ENCODE data around the gene CLCN6.

Gene CLCN6

GRCh38 chr1:11858158-11858557, 52.2 kb downstream of the CLCN6 start:
- H3K27ac ChIP-seq = no peak overlapping the region
- no peak overlapping the region for H2AFZ ChIP-seq (ENCODE audit: low read depth)
- no peaks in the 10 kb centered on the region for H3K4me1 ChIP-seq (ENCODE audit: low read depth, poor library complexity, severe bottlenecking)
- H3K4me2 ChIP-seq = no peak overlapping the region
- no peak overlapping the region for H3K9ac ChIP-seq
- H3K36me3 ChIP-seq (ENCODE audit: insufficient read depth) = no peaks in the 10 kb centered on the region
- H3K79me2 ChIP-seq (ENCODE audit: insufficient read depth, low read depth) = no peaks in the 10 kb centered on the region
- no peak overlapping the region for H3K4me3 ChIP-seq (IDR thresholded peaks at IDR 0.05; ENCODE audit: insufficient read depth, low read depth, low read length)
- peaks cover 89% of the 10 kb centered on the region for H3K27me3 ChIP-seq (ENCODE audit: insufficient read depth, low read depth)
- TF ChIP-seq, protein P1, sequence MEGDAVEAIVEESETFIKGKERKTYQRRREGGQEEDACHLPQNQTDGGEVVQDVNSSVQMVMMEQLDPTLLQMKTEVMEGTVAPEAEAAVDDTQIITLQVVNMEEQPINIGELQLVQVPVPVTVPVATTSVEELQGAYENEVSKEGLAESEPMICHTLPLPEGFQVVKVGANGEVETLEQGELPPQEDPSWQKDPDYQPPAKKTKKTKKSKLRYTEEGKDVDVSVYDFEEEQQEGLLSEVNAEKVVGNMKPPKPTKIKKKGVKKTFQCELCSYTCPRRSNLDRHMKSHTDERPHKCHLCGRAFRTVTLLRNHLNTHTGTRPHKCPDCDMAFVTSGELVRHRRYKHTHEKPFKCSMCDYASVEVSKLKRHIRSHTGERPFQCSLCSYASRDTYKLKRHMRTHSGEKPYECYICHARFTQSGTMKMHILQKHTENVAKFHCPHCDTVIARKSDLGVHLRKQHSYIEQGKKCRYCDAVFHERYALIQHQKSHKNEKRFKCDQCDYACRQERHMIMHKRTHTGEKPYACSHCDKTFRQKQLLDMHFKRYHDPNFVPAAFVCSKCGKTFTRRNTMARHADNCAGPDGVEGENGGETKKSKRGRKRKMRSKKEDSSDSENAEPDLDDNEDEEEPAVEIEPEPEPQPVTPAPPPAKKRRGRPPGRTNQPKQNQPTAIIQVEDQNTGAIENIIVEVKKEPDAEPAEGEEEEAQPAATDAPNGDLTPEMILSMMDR (conservative IDR thresholded peaks at IDR 0.05; ENCODE audit: low read depth, low read length) = no peak
- H4K20me1 ChIP-seq (ENCODE audit: insufficient read depth) = no peaks in the 10 kb centered on the region

DNA sequence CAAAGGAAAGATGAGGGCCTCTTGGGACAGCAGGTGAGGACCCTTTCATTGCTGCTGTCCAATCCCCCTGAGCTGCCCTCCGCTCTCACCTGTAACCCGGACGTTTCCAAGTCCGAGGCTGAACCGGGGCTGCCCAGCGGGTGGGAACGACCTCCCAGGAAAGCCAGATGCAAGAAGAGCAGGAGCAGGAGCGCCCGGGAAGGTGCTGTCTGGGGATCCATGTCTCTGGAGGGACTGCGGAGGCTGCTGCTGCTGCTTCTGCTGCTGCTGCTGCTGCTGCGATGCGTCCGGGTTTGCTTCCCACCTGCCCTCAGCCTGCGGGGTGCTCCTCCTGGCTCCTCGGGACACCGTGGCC, 52.6 kb downstream of the CLCN6 start, which contains the start of gene NPPB:
NPPB (minus strand) TSS at position 333 of the 355 bp plus-strand sequence; CDS start at position 221, 112 bp downstream.
- H3K27me3 ChIP-seq (ENCODE audit: insufficient read depth, low read depth) = peaks cover 89% of the 10 kb centered on the region
- H3K79me2 ChIP-seq (ENCODE audit: insufficient read depth, low read depth) = no peaks in the 10 kb centered on the region
- H3K36me3 ChIP-seq (ENCODE audit: insufficient read depth) = no peaks in the 10 kb centered on the region
- H3K4me3 ChIP-seq (IDR thresholded peaks at IDR 0.05; ENCODE audit: insufficient read depth, low read depth, low read length) = no peak within 1 kb of the TSS
- no peaks in the 10 kb centered on the region for H3K4me1 ChIP-seq (ENCODE audit: low read depth, poor library complexity, severe bottlenecking)
- TF ChIP-seq, protein P1 (conservative IDR thresholded peaks at IDR 0.05; ENCODE audit: low read depth, low read length) = no peak
- no peak within 1 kb of the TSS for H3K27ac ChIP-seq
- no peak within 1 kb of the TSS for H3K4me2 ChIP-seq
- H3K9ac ChIP-seq = no peak within 1 kb of the TSS
- no peaks in the 10 kb centered on the region for H4K20me1 ChIP-seq (ENCODE audit: insufficient read depth)
- H2AFZ ChIP-seq (ENCODE audit: low read depth) = no peak within 1 kb of the TSS

GRCh38 chr1:11858968-11859871, 53.2 kb downstream of the CLCN6 start:
- Histone ChIP-seq H3K4me2 (no peak overlapping the region), H4K20me1 (ENCODE audit: insufficient read depth) (no peaks in the 10 kb centered on the region), H3K27ac (no peak overlapping the region), H3K4me3 (IDR thresholded peaks at IDR 0.05; ENCODE audit: insufficient read depth, low read depth, low read length) (no peak overlapping the region), H3K9ac (no peak overlapping the region), H3K36me3 (ENCODE audit: insufficient read depth) (no peaks in the 10 kb centered on the region), H3K27me3 (ENCODE audit: insufficient read depth, low read depth) (peaks cover 89% of the 10 kb centered on the region), H2AFZ (ENCODE audit: low read depth) (no peak overlapping the region), H3K79me2 (ENCODE audit: insufficient read depth, low read depth) (no peaks in the 10 kb centered on the region), H3K4me1 (ENCODE audit: low read depth, poor library complexity, severe bottlenecking) (no peaks in the 10 kb centered on the region)
- TF ChIP-seq, protein P1 (conservative IDR thresholded peaks at IDR 0.05; ENCODE audit: low read depth, low read length) = no peak

- no peak overlapping the region for H3K27ac ChIP-seq
- H3K4me1 ChIP-seq (ENCODE audit: low read depth, poor library complexity, severe bottlenecking) = no peaks in the 10 kb centered on the region
- H3K4me3 ChIP-seq (IDR thresholded peaks at IDR 0.05; ENCODE audit: insufficient read depth, low read depth, low read length) = no peak overlapping the region
- H3K4me2 ChIP-seq = no peak overlapping the region
- peaks cover 89% of the 10 kb centered on the region for H3K27me3 ChIP-seq (ENCODE audit: insufficient read depth, low read depth)
- TF ChIP-seq, protein P1 (conservative IDR thresholded peaks at IDR 0.05; ENCODE audit: low read depth, low read length) = no peak
- no peaks in the 10 kb centered on the region for H4K20me1 ChIP-seq (ENCODE audit: insufficient read depth)
- H3K9ac ChIP-seq = no peak overlapping the region
- H3K36me3 ChIP-seq (ENCODE audit: insufficient read depth) = no peaks in the 10 kb centered on the region
- H3K79me2 ChIP-seq (ENCODE audit: insufficient read depth, low read depth) = no peaks in the 10 kb centered on the region
- no peak overlapping the region for H2AFZ ChIP-seq (ENCODE audit: low read depth)
Observed at GRCh38 chr1:11860083-11860482, 54.1 kb downstream of the CLCN6 start.

All from KMS-11 (cell line).